Subcutaneous abdominal adipose tissue (tissue), 5 donors: ENCODE results near the gene CCDC78.

ENCODE experiments used
- H3K27ac ChIP-seq: one replicate; pipeline ENCODE4 v1.7.0; 2013; ENCODE audit warnings: low read depth, mild to moderate bottlenecking, inconsistent platforms, low read length, moderate library complexity
- H3K27me3 ChIP-seq, 5 donors: one replicate each; pipeline ENCODE4 v1.7.0; 2013; ENCODE audit warnings: low read length in 5 of 5, inconsistent platforms in 1 of 5; ENCODE audit not compliant: control insufficient read depth in 5 of 5, insufficient read depth in 4 of 5
- H3K36me3 ChIP-seq, 5 donors: one replicate each; pipeline ENCODE4 v1.7.0; 2013; ENCODE audit warnings: low read length in 5 of 5; ENCODE audit not compliant: control insufficient read depth in 5 of 5, insufficient read depth in 5 of 5
- H3K4me1 ChIP-seq, 5 donors: one replicate each; pipeline ENCODE4 v1.7.0; 2013; ENCODE audit warnings: low read length in 5 of 5, mild to moderate bottlenecking in 3 of 5, moderate library complexity in 1 of 5; ENCODE audit not compliant: control insufficient read depth in 5 of 5, insufficient read depth in 5 of 5
- H3K4me3 ChIP-seq, 5 donors: one replicate each; pipeline ENCODE4 v1.7.0; 2013; ENCODE audit warnings: low read length in 5 of 5, low read depth in 1 of 5
- H3K9ac ChIP-seq, 5 donors: one replicate each; pipeline ENCODE4 v1.7.0; 2013; ENCODE audit warnings: low read length in 5 of 5, mild to moderate bottlenecking in 4 of 5, moderate library complexity in 3 of 5
- H3K9me3 ChIP-seq, 5 donors: one replicate each; pipeline ENCODE4 v1.7.0; 2013; ENCODE audit warnings: low read length in 5 of 5; ENCODE audit not compliant: control insufficient read depth in 5 of 5
- donor health status: healthy.
- donor health status: healthy.
- donor health status: healthy.
- donor health status: healthy.
- donor health status: healthy.

Gene CCDC78

GRCh38 chr16:724188-725040 lies 1.8 kb downstream of the CCDC78 start:
- no peaks in the 10 kb centered on the region for H3K9me3 ChIP-seq
- H3K4me3 ChIP-seq: no peak overlapping the region
- H3K27ac ChIP-seq: no peak overlapping the region
- H3K36me3 ChIP-seq: no peaks in the 10 kb centered on the region
- H3K9ac ChIP-seq: no peak overlapping the region
- peaks cover 20 to 31% (median 27%) of the 10 kb centered on the region in 5 donors for H3K27me3 ChIP-seq
- H3K4me1 ChIP-seq: peaks cover 0 to 49% (median 39%) of the 10 kb centered on the region in 5 donors

- Histone ChIP-seq H3K4me3 (no peak overlapping the region), H3K36me3 (no peaks in the 10 kb centered on the region)
Measured at GRCh38 chr16:723695-724094, 2.5 kb downstream of the CCDC78 start.

GRCh38 chr16:722835-723633 lies 3.2 kb downstream of the CCDC78 start:
- Histone ChIP-seq H3K27me3 (peaks cover 15 to 27% (median 24%) of the 10 kb centered on the region in 5 donors), H3K9ac (no peak overlapping the region), H3K27ac (no peak overlapping the region), H3K36me3 (no peaks in the 10 kb centered on the region), H3K9me3 (no peaks in the 10 kb centered on the region), H3K4me1 (peaks cover 0 to 43% (median 35%) of the 10 kb centered on the region in 5 donors), H3K4me3 (no peak overlapping the region)

More at GRCh38 chr16:723695-724094, 2.5 kb downstream of the CCDC78 start:
- peaks cover 0 to 48% (median 39%) of the 10 kb centered on the region in 5 donors for H3K4me1 ChIP-seq
- H3K9me3 ChIP-seq: no peaks in the 10 kb centered on the region
- no peak overlapping the region for H3K9ac ChIP-seq
- H3K27ac ChIP-seq: no peak overlapping the region
- peaks cover 18 to 30% (median 25%) of the 10 kb centered on the region in 5 donors for H3K27me3 ChIP-seq

- Histone ChIP-seq H3K4me3 (peak overlapping the region in 4 of 5 donors; percentile 71 to 85 (median 78)), H3K27ac (no peak overlapping the region), H3K4me1 (peaks cover 0 to 34% (median 27%) of the 10 kb centered on the region in 5 donors), H3K36me3 (no peaks in the 10 kb centered on the region), H3K9me3 (no peaks in the 10 kb centered on the region), H3K9ac (peak overlapping the region in 4 of 5 donors; percentile 30 to 66 (median 56)), H3K27me3 (peaks cover 12 to 23% (median 20%) of the 10 kb centered on the region in 5 donors)
Measured at GRCh38 chr16:721765-722540, 4.3 kb downstream of the CCDC78 start.

GRCh38 chr16:720990-721764 lies 5.1 kb downstream of the CCDC78 start, which contains the start of gene ANTKMT:
TSS of gene ANTKMT (plus strand) at chr16:721146. CDS start at chr16:721275, 129 bp downstream.
- Histone ChIP-seq H3K9ac (peak within 1 kb of the TSS in 4 of 5 donors; percentile 54 to 87 (median 68)), H3K4me1 (peaks cover 0 to 33% (median 26%) of the 10 kb centered on the region in 5 donors), H3K36me3 (no peaks in the 10 kb centered on the region), H3K27ac (no peak within 1 kb of the TSS), H3K27me3 (peaks cover 13 to 24% (median 19%) of the 10 kb centered on the region in 5 donors), H3K9me3 (no peaks in the 10 kb centered on the region), H3K4me3 (peak within 1 kb of the TSS; percentile 50 to 85 (median 72))

GRCh38 chr16:720447-720989 lies 5.7 kb downstream of the CCDC78 start:
- Histone ChIP-seq H3K27ac (no peak overlapping the region), H3K36me3 (no peaks in the 10 kb centered on the region), H3K9ac (peak overlapping the region in 4 of 5 donors; percentile 54 to 87 (median 68)), H3K4me1 (peaks cover 0 to 39% (median 30%) of the 10 kb centered on the region in 5 donors), H3K4me3 (peak overlapping the region; percentile 50 to 85 (median 72)), H3K9me3 (no peaks in the 10 kb centered on the region), H3K27me3 (peaks cover 7 to 17% (median 13%) of the 10 kb centered on the region in 5 donors)

- peak overlapping the region; percentile 50 to 85 (median 72) for H3K4me3 ChIP-seq
- H3K27ac ChIP-seq: no peak overlapping the region
- peak overlapping the region in 3 of 5 donors; percentile 68 to 87 (median 68) for H3K9ac ChIP-seq
- peaks cover 0 to 43% (median 33%) of the 10 kb centered on the region in 5 donors for H3K4me1 ChIP-seq
- no peaks in the 10 kb centered on the region for H3K9me3 ChIP-seq
- H3K27me3 ChIP-seq: peaks cover 4 to 12% (median 8%) of the 10 kb centered on the region in 5 donors
- no peaks in the 10 kb centered on the region for H3K36me3 ChIP-seq
Measured at GRCh38 chr16:719815-720446, 6.3 kb downstream of the CCDC78 start.

GRCh38 chr16:718922-719321 lies 7.3 kb downstream of the CCDC78 start:
- Histone ChIP-seq H3K27me3 (peaks cover 4 to 12% (median 5%) of the 10 kb centered on the region in 5 donors), H3K4me1 (peaks cover 0 to 52% (median 37%) of the 10 kb centered on the region in 5 donors), H3K4me3 (no peak overlapping the region), H3K9me3 (no peaks in the 10 kb centered on the region), H3K9ac (no peak overlapping the region), H3K36me3 (no peaks in the 10 kb centered on the region), H3K27ac (no peak overlapping the region)
